Astrocyte (in vitro differentiated cells and primary cell): ENCODE measurements around the gene EML6. TPM values are rescaled to one million over a fixed set of nuclear protein-coding genes. Genes with fewer than 3 reads are reported as not detected.

Experiments
- DNase-seq: peaks from one replicate; pipeline ENCODE4 v3.0.0-alpha.2; 2010; ENCODE audit warnings: low read depth
- FAIRE-seq: peaks from 2 replicates; lab custom pipeline; 2011; peaks lifted over from hg19 to GRCh38; lab: Jason Lieb, UNC
- H2AFZ ChIP-seq: 2 replicates; pipeline ENCODE4 v1.6.0; 2012; ENCODE audit warnings: low read depth, low read length, inconsistent platforms
- H3K27ac ChIP-seq: 2 replicates; pipeline ENCODE4 v1.5.1; 2011; ENCODE audit warnings: low read depth, low read length, inconsistent platforms
- H3K27me3 ChIP-seq: 2 replicates; pipeline ENCODE4 v1.6.0; 2011; ENCODE audit warnings: low read length, inconsistent platforms; ENCODE audit not compliant: insufficient read depth
- H3K36me3 ChIP-seq: 2 replicates; pipeline ENCODE4 v1.5.1; 2011; ENCODE audit warnings: low read length, inconsistent platforms; ENCODE audit not compliant: insufficient read depth
- H3K4me1 ChIP-seq: 2 replicates; pipeline ENCODE4 v1.5.1; 2011; ENCODE audit warnings: low read length, inconsistent platforms; ENCODE audit not compliant: insufficient read depth
- H3K4me2 ChIP-seq: 2 replicates; pipeline ENCODE4 v1.6.0; 2012; ENCODE audit warnings: low read length, inconsistent platforms
- H3K4me3 ChIP-seq: 2 replicates; pipeline ENCODE4 v1.5.1; 2011; ENCODE audit warnings: low read depth, mild to moderate bottlenecking, low read length, inconsistent platforms; ENCODE audit not compliant: insufficient read depth
- H3K79me2 ChIP-seq: 2 replicates; pipeline ENCODE4 v1.6.0; 2012; ENCODE audit warnings: mild to moderate bottlenecking, low read length, inconsistent platforms; ENCODE audit not compliant: insufficient read depth
- H3K9ac ChIP-seq: 2 replicates; pipeline ENCODE4 v1.6.0; 2012; ENCODE audit warnings: mild to moderate bottlenecking, low read length, inconsistent platforms
- H3K9me3 ChIP-seq: 2 replicates; pipeline ENCODE4 v1.5.1; 2012; ENCODE audit warnings: low read depth, mild to moderate bottlenecking, low read length, inconsistent platforms; ENCODE audit not compliant: insufficient read depth
- H4K20me1 ChIP-seq: 2 replicates; pipeline ENCODE4 v1.6.0; 2012; ENCODE audit warnings: low read length, inconsistent platforms; ENCODE audit not compliant: insufficient read depth
- H3K27ac Mint-ChIP-seq: one replicate; pipeline ENCODE4 v1.8.0; 2021; ENCODE audit warnings: mild to moderate bottlenecking, mixed read lengths; ENCODE audit not compliant: unreplicated experiment
- H3K27me3 Mint-ChIP-seq: one replicate; pipeline ENCODE4 v1.8.0; 2021; ENCODE audit warnings: low read depth, mixed read lengths; ENCODE audit not compliant: unreplicated experiment
- H3K36me3 Mint-ChIP-seq: one replicate; pipeline ENCODE4 v1.8.0; 2021; ENCODE audit warnings: low read depth, mixed read lengths; ENCODE audit not compliant: unreplicated experiment
- H3K4me1 Mint-ChIP-seq: one replicate; pipeline ENCODE4 v1.8.0; 2021; ENCODE audit warnings: low read depth, mixed read lengths; ENCODE audit not compliant: unreplicated experiment
- H3K4me3 Mint-ChIP-seq: one replicate; pipeline ENCODE4 v1.8.0; 2021; ENCODE audit warnings: mild to moderate bottlenecking, moderate library complexity, mixed read lengths; ENCODE audit not compliant: unreplicated experiment
- H3K9me3 Mint-ChIP-seq: one replicate; pipeline ENCODE4 v1.8.0; 2021; ENCODE audit warnings: mild to moderate bottlenecking, mixed read lengths; ENCODE audit not compliant: unreplicated experiment
- EZH2 ChIP-seq: IDR thresholded peaks from 2 replicates; pipeline ENCODE4 v1.6.1; 2012; ENCODE audit warnings: mild to moderate bottlenecking, low read length, inconsistent platforms; ENCODE audit not compliant: insufficient read depth
- total RNA-seq: library from RNA; stranded (reverse); gene quantifications from 2 replicates; pipeline ENCODE4 v1.2.1, GENCODE V29; 2021
- TF ChIP-seq, protein P1 (sequence below): IDR thresholded peaks from 2 replicates; pipeline ENCODE4 v1.5.1; 2011; ENCODE audit warnings: low read depth, mild to moderate bottlenecking, inconsistent platforms, low read length, moderate library complexity; ENCODE audit not compliant: insufficient read depth

The EML6 gene
- total RNA-seq, 1 donor from 2014 or later: 0.23 TPM

DNA sequence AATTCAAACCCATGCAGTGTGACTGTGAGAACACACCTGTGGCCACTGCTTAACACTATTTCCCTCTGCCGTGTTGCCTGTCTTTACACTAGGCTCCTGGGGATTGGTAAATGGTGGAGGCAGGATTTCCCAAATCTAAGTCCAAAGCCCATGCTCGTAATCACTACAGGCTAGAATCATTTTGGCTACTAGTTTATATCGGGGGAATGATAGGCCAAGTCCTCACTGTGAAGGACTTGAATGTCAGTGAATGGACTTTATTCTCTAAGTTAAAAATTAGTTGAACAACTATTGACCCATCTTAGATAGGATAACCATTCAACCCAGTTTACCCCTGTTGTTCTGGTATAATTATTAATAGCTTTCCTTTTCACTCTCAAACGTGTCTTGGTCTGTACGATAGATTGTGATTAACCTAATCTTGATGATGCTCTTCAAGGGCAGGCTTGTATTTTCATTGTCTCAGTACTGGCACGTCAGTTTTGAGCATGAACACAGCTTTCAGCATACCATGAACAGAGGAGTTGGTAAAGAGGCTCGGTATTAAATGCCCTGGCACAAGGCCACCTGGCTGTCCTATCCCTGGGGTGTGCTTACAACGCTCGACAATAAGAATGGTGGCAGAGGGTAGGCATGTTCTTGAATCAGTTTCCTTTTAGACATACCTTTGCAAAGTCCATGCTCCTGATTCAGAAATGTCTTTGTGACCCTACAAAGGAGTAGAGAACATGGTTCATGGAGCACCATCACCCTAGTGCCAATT is 177.9 kb downstream of the EML6 start:
- no peaks in the 10 kb centered on the region for H3K79me2 ChIP-seq
- no peak overlapping the region for H3K27ac ChIP-seq
- H4K20me1 ChIP-seq: no peaks in the 10 kb centered on the region
- TF ChIP-seq, protein P1, sequence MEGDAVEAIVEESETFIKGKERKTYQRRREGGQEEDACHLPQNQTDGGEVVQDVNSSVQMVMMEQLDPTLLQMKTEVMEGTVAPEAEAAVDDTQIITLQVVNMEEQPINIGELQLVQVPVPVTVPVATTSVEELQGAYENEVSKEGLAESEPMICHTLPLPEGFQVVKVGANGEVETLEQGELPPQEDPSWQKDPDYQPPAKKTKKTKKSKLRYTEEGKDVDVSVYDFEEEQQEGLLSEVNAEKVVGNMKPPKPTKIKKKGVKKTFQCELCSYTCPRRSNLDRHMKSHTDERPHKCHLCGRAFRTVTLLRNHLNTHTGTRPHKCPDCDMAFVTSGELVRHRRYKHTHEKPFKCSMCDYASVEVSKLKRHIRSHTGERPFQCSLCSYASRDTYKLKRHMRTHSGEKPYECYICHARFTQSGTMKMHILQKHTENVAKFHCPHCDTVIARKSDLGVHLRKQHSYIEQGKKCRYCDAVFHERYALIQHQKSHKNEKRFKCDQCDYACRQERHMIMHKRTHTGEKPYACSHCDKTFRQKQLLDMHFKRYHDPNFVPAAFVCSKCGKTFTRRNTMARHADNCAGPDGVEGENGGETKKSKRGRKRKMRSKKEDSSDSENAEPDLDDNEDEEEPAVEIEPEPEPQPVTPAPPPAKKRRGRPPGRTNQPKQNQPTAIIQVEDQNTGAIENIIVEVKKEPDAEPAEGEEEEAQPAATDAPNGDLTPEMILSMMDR: no peak
- TF ChIP-seq EZH2: no peak
- H2AFZ ChIP-seq: no peak overlapping the region
- no peaks in the 10 kb centered on the region for H3K36me3 ChIP-seq
- DNase-seq (no peak), FAIRE-seq (no peak)
- no peak overlapping the region for H3K4me2 ChIP-seq
- peaks cover 13% of the 10 kb centered on the region for H3K4me1 Mint-ChIP-seq
- H3K4me3 Mint-ChIP-seq: no peak overlapping the region
- peaks cover 19% of the 10 kb centered on the region for H3K4me1 ChIP-seq
- H3K9ac ChIP-seq: no peak overlapping the region
- H3K9me3 ChIP-seq: no peaks in the 10 kb centered on the region
- peaks cover 3% of the 10 kb centered on the region for H3K36me3 Mint-ChIP-seq
- no peaks in the 10 kb centered on the region for H3K9me3 Mint-ChIP-seq
- H3K27me3 ChIP-seq: no peaks in the 10 kb centered on the region
- no peak overlapping the region for H3K27ac Mint-ChIP-seq
- peaks cover 3% of the 10 kb centered on the region for H3K27me3 Mint-ChIP-seq
- H3K4me3 ChIP-seq: no peak overlapping the region

DNA sequence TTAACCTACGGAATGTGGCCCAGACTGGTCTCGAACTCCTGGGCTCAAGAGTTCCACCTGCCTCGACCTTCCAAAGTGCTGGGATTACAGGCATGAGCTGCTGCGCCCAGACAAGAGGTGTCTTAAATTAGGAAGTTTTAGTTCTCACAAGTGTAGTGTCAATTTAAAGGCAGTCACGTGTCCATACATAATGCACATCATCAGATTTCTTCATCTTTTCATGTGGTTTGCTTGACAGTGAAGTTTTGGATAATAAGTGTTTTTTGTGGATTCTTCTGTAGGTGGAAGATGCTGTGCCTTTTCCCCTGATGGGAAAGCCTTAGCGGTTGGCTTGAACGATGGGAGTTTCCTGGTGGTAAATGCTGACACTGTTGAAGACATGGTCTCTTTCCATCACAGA is 179.3 kb downstream of the EML6 start:
- no peak overlapping the region for H3K9ac ChIP-seq
- H3K4me1 Mint-ChIP-seq: peaks cover 13% of the 10 kb centered on the region

More for the DNA sequence above, 179.3 kb downstream of the EML6 start:
- DNase-seq: no peak
- Histone ChIP-seq H3K27me3 (no peaks in the 10 kb centered on the region), H3K4me2 (no peak overlapping the region), H3K4me3 (no peak overlapping the region), H2AFZ (no peak overlapping the region), H3K4me1 (peaks cover 19% of the 10 kb centered on the region), H3K9me3 (no peaks in the 10 kb centered on the region), H3K79me2 (no peaks in the 10 kb centered on the region), H4K20me1 (no peaks in the 10 kb centered on the region), H3K27ac (no peak overlapping the region), H3K36me3 (no peaks in the 10 kb centered on the region)
- Mint-ChIP-seq H3K36me3 (peaks cover 3% of the 10 kb centered on the region), H3K4me3 (no peak overlapping the region), H3K27me3 (peaks cover 3% of the 10 kb centered on the region), H3K27ac (no peak overlapping the region), H3K9me3 (no peaks in the 10 kb centered on the region)
- no peak for TF ChIP-seq EZH2
- TF ChIP-seq, protein P1: no peak
- no peak for FAIRE-seq
